ENCODE measurements around the gene DIAPH1.

DIAPH1 gene

GRCh38 chr5:141506381-141507155 is 112.2 kb downstream of the DIAPH1 start:
- no peak for DNase-seq (ENCODE audit: low spot score)

- no peak for DNase-seq (ENCODE audit: low spot score)
Observed at GRCh38 chr5:141504216-141504615, 114.6 kb downstream of the DIAPH1 start.

GRCh38 chr5:141503681-141504080 is 115.1 kb downstream of the DIAPH1 start:
- no peak for DNase-seq (ENCODE audit: low spot score)

GRCh38 chr5:141501761-141502160 is 117.0 kb downstream of the DIAPH1 start:
- DNase-seq (ENCODE audit: low spot score), result no peak

- no peak for DNase-seq (ENCODE audit: low spot score)
Observed at GRCh38 chr5:141496038-141496437, 122.8 kb downstream of the DIAPH1 start.

- no peak for DNase-seq (ENCODE audit: low spot score)
Observed at GRCh38 chr5:141495453-141495811, 123.4 kb downstream of the DIAPH1 start.

- DNase-seq (ENCODE audit: low spot score), result no peak
Observed at GRCh38 chr5:141494761-141495452, 123.9 kb downstream of the DIAPH1 start.

- no peak for DNase-seq (ENCODE audit: low spot score)
Observed at GRCh38 chr5:141493500-141494422, 125.0 kb downstream of the DIAPH1 start.

- peak; percentile 46 for DNase-seq (ENCODE audit: low spot score)
Observed at GRCh38 chr5:141492168-141492885, 126.5 kb downstream of the DIAPH1 start.

GRCh38 chr5:141491323-141492167 is 127.3 kb downstream of the DIAPH1 start:
- peak; percentile 35 for DNase-seq (ENCODE audit: low spot score)

- DNase-seq (ENCODE audit: low spot score), result no peak
Observed at GRCh38 chr5:141490771-141491170, 128.0 kb downstream of the DIAPH1 start.

- DNase-seq (ENCODE audit: low spot score), result no peak
Observed at GRCh38 chr5:141490271-141490670, 128.5 kb downstream of the DIAPH1 start.

- DNase-seq (ENCODE audit: low spot score), result no peak
Observed at GRCh38 chr5:141489841-141490240, 129.0 kb downstream of the DIAPH1 start.

GRCh38 chr5:141488591-141489561 is 129.9 kb downstream of the DIAPH1 start, which contains the start of gene PCDHGC5:
Gene PCDHGC5 (plus strand): TSS chr5:141489081. CDS start chr5:141489241, 160 bp downstream.
- no peak for DNase-seq (ENCODE audit: low spot score)

GRCh38 chr5:141487131-141487530 is 131.7 kb downstream of the DIAPH1 start:
- no peak for DNase-seq (ENCODE audit: low spot score)

- DNase-seq (ENCODE audit: low spot score), result no peak
Observed at GRCh38 chr5:141486091-141486490, 132.7 kb downstream of the DIAPH1 start.

GRCh38 chr5:141485321-141486055 is 133.3 kb downstream of the DIAPH1 start:
- no peak for DNase-seq (ENCODE audit: low spot score)

- DNase-seq (ENCODE audit: low spot score), result peak; percentile 51
Observed at GRCh38 chr5:141484641-141485311, 134.0 kb downstream of the DIAPH1 start, which contains the start of gene PCDHGC4. Gene PCDHGC4 (plus strand): TSS chr5:141485030. CDS start chr5:141485174, 144 bp downstream.

Measured in germinal center (tissue), 1 donor.